HG03039 (cell line): ENCODE results near the gene PIP4K2B.
A peak's percentile ranks its signal among the peaks of the same experiment; 100 is the strongest.

Experiments used
- ATAC-seq: cut with Tn5 transposase; IDR thresholded peaks from one replicate; pipeline ENCODE4 v1.9.1; 2021; ENCODE audit warnings: mild to moderate bottlenecking, moderate library complexity; ENCODE audit not compliant: unreplicated experiment

The PIP4K2B gene

DNA sequence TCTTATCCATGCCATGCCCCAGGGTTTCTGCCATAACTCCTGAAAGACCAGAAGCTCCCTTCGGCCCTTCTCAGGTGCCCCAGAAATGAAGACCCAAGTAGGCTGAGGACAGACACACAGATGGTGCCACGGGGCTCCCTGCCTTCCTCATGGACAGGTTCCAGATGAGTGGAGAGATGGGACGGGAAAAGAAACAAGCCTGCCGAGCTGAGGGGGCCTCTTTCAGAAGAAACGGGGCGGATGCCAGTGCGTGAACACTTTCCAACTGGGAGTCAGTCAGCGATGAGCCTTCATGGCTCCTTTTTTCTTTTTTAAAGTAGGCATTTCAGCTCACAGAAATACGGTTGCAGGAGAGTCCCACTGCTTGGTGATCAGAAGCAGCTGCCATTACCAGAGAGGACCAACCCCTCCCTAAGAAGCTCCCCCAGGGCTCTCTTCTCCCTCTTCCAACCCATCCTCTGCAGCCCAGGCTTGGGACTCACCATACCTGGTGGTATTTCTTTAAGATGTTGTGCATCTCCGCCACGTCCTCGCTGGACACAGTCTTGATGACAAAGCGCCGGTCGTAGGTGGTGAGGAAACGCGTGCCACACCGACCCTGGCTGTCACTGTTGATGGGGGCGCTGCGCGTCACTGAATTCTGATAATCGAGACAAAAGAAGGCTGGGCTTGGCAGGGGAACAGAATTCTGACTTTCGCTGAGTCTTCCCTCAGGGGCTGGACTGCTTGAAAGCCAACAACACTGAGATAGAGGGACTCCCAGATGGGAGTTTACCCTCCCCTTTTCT lies 19.2 kb downstream of the PIP4K2B start:
- no peak for ATAC-seq

DNA sequence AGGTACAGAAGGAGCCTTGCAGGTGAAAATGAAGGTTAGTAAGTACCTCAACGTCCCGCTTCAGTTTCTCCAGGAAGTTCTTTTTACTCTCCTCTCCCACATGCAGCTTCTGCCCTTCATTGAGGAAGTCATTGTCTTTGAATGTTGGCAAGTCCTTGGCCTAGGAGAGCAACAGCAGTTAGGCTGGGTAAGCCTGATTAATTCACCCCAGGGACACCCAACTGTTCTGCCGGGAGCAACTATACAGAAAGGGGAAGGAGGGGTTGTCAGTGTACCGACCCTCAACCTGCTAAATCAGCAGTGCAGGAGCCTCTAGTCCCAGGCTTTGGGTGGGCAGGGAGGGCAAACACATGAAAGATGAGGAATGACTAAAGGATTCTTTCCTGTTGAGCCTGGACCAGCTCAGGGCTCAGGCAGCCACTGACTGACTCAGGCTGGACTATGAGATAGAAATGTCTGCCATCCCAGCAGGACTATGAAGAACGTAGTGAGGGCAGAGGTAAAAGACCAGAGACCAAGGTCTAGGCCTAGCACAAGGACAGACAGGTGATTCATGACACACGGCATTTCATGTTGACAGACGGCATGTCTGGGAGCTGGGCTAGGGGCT lies 21.6 kb downstream of the PIP4K2B start:
- no peak for ATAC-seq

DNA sequence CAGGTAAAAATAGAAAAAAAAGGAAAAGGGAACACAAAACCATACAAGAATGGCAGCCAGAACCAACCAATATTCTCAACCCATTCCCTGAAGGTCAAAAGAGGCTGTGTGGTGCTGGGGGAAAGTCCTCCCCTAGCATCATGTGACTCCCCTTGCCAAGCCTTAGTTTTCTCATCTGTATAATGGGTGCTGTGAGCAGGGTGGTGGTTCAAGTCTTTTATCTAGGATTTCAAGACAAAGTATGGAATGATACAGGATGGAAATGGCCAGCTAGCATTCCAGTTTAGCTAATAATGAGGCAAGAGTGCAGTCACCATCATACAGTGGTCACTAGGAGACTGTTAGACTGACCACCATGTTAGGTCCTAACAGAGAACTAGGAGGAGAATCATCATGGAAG lies 26.1 kb downstream of the PIP4K2B start:
- ATAC-seq = no peak

DNA sequence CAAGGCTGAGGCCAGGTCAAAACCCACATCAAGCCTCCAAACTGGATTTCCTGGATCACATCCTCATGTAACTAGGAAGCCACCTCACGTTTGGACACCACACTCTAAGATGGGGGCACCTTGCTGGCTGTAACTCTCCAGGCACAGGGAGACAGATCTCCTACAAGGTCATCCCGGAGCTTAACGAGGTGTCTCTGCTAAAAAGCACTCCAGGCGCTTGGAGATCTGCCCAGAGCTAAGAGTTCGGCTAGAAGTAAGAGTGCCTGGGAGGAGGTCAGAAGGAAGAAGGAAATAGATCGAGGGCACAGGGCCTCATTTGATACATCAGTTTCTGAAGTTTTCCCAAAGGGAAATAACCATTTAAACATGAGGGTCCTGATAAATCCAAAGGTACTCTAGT lies 30.9 kb downstream of the PIP4K2B start:
- no peak for ATAC-seq

DNA sequence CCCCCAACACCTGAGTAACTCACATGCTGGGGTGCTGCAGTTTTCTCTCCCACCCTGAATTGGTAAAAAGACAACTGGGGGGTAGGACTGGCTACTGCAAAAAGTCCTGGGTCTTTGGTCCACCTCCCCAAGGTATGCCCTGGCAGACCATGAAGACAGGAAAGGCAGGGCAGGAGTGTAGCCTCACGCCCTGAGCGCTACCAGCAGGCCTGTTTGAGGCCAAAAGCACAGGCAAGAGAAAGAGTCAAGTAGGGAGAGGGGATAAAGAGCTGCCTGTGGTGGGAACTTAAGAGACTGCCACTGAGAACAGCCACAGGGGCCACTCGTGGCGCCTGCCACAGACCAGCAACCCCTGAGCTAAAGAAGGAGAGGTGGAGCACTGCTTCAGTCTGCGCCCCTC lies 33.0 kb downstream of the PIP4K2B start:
- ATAC-seq = no peak

DNA sequence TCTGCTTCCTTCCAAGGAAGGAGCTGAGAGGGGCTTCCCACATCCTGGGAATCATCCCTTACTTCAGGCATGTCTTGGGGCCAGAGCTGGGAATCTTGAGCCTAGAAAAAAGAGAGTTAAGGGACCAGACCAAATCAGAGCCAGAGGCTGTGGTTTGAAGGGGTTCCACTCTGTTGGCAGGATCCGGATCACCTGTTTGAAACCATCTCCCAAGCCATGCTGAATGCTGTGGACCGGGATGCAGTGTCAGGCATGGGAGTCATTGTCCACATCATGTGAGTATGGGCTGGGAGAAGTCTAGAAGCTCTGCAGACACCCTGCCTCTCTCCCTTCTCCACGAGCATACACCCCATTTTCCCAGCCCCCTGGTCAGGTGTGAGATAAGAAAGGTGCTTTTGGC lies 37.1 kb downstream of the PIP4K2B start:
- ATAC-seq = no peak

DNA sequence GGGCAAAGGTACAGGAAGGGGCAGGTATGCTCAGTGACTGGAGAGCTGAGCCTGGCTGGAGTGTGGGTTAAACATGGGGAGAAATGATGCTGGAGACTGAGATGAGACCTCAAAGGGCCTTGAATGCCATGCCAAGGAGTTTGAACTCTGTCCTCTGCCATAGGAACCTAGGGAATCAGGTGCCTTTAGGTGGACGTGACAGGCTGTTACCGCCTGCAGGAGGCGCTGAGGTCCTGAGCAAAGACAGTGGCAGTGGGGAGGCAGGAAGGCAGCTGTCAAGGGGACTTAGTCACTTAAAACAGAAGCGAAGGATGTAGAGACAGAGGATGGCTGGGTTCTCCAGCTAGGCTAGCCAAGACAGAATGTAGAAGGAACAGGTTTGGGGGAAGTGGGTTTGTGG lies 37.7 kb downstream of the PIP4K2B start:
- no peak for ATAC-seq

DNA sequence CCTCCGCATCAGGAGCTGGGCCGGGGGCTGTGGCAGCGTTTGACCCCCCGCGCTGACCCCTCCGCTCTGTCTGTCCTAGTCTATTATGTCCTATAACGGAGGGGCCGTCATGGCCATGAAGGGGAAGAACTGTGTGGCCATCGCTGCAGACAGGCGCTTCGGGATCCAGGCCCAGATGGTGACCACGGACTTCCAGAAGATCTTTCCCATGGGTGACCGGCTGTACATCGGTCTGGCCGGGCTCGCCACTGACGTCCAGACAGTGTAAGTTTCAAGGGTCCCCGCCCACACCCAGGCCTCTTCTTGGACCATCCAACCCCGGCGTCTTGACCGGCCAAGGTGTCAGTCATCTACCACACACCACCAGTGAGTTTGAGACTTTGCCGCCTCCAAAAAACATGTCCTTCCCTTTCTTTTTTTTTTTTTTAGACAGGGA lies 46.3 kb downstream of the PIP4K2B start:
- ATAC-seq = no peak

DNA sequence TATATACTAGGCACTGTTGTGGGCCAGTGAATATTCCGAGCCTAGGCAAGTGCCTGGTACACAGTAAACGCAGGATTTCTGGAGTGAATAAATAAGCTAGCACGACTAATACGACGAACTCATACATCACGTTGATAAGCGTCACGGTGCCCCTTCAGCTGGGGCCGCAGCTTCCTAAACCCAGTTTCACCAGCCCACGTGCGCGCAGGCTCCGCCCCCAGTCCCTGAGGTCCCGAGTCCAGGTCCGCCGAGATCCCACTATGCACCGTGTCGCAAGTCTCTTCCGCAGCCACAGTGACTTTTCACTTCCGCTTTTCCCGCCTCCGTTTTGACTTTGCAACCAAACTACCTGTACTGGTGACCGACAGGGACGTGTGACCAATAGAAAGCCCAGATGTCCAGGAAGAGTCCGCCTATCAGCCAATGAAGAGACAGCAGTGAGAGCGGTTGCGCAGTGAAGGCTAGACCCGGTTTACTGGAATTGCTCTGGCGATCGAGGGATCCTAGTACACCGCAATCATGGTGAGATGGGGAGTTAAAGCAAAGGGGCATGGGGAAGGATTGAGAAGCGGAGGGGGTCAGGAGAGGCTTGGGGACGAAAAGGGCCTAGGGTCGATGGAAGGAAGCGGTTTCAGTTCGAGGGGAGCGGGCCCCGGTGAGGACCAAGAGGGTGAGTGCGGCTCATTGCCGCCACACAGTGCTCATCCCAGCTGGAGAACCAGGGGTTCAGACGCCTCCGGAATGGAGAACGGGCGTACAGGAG lies 46.9 kb downstream of the PIP4K2B start, which contains the start of gene PSMB3:
Gene PSMB3 (plus strand): TSS at position 434 of the 763 bp plus-strand sequence. CDS start 86 bp downstream, at position 520.
- peak; percentile 77 for ATAC-seq

DNA sequence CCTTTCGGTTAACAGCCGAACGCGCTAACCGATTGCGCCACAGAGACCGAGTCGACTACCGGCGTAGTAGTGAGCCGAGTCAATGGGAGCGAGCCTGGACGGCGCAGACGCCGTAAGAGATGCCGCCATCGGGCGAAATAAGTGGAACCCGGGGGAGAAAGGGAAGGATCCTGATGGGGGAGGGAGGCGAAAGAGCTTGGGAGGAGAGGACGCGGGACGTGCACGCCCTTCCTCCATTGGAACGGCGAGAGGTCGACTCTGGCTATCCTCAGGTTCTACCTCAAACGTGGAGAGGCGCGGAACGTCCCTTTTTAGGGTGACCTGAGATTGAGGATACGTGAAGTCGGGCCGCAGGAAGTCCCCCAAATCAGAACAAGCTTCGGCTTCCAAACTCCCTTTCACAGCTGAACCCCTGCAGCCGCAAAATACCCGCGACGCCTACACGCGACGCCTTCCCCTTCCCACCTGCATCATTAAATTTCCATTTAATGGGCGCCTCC lies 47.5 kb downstream of the PIP4K2B start:
- ATAC-seq = peak; percentile 31

DNA sequence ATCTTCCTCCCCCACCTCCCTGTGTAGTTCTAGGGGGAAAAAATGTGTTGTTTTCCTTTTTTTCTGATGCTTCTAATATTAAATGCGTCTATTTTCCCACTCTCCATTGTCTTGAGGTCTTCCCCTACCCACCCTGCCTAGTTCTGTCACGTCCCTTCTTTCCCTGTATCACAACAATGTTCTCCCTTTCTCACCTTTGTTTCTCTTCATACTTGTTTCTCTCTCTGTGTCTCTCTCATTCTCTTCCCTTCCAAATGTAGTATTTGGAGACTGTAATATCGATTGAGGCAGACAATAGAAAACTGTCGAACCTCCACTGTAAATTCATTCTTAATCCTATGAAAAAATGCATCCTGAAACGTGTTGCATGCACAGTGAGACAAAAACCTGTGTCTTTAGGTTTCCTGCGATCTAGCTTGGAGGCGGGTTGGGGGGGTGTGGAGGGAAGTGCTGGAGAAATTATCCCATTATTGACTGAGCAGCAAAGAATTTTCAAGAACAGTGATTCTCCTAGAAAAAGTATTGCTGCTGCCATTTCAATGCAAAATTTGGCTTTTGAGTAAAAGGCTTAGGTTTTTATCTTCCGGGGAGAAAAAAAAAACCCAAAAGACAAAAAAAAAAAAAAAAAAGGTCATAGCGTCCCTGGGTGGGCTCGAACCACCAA lies 48.1 kb downstream of the PIP4K2B start:
- no peak for ATAC-seq

DNA sequence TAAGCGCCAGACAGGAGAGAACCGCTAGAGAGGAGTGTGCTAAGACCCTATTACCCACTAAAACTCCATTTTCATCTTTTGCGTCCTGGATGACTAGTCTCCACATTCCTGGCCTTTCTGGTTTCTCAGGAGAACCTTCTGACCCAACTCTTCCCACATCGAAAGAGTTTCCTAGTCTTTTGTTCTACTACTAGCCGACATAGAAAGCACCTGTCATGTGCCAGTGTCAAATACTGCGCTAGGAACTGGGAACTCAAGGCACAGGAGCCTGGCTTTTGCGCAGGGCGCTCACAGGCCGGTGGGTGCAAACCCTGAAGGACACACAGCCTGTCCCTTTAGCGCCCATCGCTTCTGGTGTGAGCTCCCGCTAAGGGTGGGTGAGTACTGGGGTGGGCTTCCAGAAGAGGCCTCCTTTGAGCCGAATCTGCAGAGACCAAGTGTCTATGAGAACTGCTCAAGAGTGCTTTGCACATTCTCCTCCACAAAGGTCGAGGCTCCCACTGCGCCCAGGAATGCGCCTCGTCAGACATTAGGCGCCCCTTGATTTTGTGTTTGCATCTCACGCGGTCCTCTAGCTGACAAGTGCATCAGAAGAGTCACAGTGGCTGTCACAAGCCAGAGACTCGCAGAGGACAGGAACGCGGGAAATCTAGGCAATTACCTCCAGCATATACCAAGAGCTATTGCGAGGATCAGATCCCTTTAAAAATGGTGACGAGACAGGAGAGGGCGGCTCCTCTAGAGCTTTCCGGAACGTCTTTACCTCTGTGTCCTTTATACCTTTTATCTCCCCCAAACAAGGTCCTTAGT lies 48.8 kb downstream of the PIP4K2B start:
- no peak for ATAC-seq

DNA sequence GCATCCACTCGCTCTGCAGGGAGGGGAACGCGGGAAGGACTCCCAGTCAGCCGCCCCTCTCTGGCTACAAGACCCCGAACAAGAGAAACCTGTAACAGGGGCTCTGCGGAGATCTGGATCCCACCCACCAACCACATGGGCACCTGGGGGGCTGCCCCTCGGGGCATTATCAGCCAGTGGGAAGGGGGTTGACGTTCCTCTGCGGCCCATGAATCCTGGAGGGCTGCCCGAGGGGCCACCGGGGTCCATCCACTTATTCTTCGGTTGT lies 49.4 kb downstream of the PIP4K2B start:
- no peak for ATAC-seq

DNA sequence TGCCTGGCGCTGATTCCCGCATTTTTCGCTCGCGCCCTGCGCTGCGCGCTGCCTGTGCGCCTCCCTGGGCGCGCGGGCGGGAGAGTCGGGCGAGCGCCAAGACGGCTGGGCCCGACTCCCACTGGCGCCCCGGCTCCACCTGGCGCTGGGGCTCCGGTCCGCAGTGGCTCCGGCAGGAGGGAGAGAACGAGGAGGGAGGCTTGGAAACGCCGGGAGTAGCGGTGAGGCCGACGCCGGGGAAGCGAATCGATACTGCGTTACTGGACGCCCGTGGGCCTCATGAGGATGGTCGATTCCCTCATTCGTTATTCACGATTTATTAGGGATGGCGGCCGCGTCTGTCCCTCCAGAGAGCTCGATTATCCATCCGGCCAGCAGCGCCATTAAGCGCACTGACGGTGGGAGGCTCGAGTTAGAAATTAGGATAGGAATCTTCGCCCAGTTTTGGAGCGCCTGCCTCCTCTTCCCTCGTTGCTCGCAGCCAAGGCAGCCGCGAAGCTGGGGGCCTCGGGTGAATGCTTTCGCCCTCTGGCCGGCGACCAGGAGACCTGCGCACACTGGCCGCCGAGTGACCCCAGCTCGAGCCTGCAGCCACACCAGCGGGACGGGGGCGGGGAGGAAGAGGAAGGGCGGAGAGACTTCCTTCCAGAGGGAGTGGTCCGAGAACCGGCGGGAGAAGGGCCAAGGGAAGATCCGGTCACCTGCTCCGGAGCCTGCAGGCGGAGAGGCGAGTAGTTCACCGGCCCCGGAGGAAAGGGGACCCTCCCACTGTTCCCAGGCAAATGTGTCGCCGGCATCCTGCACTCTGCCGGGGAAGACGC lies 49.9 kb downstream of the PIP4K2B start:
- no peak for ATAC-seq

DNA sequence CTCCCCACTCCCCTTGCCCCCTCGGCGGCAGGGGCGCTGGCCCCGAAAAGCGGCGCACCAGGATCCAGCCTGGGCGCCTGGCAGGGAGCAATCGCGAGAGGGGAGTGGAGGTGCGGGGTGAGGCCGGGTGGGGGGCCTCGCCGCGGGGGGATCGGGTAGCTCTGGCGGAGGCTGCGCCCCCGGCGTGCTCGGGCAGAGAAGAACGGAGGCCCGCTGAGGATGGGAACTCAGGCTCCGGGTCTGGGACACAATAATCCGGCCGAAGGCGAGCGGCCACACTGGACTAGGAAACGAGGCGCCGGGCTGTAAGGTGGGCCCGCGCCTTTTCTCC lies 50.5 kb downstream of the PIP4K2B start:
- no peak for ATAC-seq

DNA sequence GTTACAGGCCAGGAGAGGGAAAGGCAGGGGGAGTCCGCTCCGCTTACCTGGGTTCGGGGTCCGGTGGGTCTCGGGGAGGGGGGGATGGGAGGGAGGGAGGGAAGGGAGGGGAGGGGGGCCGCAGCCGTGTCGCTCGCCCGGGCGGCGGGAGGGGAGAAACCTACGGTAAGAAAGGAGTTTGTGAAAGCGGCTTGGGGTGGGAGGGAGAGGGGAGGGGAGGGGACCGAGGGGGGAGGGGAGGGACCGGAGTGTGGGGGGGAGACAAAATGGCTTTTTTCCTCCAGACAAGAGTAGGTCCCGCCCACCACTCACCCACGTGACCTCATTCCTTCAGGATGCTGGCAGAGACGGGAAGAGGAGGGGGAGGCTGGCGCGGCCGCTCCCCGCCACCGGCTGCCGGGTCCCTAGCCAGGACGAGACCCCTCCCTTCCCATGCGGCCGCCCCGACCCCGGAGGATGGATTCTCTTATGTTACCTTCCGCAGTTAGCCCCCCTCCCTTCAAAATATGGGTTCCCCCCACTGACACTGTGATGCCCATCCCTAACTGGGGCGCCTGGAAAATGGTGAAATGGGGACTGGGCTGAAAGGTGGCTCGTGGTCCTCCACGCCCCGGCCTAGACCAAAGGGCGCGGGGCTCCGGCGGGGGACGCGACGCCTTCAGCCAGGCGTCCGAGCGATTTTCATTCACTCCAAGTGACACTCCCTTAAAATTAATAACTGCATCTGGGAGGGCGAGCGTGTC lies 51.0 kb downstream of the PIP4K2B start, which contains the start of gene PCGF2:
Gene PCGF2 (minus strand): TSS at position 188 of the 743 bp plus-strand sequence. CDS start 7,934 bp downstream, outside the sequence.
- ATAC-seq = no peak

DNA sequence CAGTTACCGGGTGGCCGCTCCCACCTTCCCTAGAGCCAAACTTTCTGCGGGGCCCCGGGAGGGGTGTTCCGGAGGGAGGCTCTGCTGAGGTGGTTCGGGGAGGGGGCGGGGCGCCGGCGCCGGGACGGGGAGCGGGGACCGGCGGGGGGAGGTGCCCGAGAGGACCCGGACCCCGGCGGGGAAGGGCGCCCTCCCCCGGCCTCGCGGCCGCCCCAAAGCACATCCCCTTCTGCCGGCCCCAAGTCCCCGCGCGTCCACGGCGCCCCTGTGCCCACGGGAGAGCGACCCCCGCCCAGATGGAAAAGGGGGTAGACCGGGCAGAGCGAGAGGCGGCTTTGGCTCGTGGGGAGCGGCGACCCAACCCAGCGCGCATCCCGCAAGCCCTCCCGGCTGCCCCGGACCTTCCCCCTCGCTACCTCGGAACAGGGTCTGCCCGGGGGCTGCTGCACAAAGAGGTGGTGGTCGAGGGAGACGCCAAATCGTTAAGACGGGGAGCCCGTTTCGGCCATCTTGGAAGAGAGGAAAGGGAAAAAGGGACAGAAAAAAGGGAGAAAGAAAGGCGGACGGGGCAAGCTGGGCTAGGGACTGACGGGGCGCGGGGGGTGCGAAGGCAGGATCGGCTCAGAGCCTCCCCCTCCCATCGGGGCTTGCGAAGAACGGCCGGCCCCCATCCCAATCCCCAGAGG lies 51.8 kb downstream of the PIP4K2B start:
- no peak for ATAC-seq

DNA sequence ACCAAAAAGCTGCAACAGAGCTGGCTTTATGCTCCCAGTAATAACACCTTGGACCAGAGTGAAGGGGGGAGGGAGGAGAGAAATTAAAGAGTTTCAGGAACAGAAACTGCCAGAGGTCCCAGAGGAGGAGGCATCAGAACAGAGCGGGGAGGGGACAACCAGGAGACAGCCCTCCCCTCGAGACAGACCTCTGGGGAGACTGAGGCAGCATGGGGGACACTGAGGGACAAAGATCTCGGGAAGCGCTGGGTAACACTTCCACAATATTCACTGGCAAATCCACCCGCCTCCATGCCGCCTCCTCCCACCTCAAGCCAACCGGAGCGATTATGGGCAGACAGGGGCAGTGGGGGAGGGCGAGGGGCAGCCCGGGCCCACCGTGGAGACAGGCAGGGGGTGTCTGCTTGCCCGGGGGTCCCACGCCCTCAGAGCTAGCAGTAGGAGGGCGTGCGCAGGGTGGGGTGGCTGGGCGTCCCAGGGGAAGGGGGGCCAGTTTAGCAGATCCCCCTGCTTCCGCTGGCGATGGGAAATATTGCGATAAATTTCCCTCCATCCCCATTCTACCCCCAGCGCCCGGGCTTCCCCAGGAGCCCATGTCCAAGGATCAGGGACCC lies 52.4 kb downstream of the PIP4K2B start:
- ATAC-seq = no peak
